Glutamatergic neuron (in vitro differentiated cells): ENCODE data around the gene PLA1A. TPM values are rescaled to one million over a fixed set of nuclear protein-coding genes. Genes with fewer than 3 reads are reported as not detected.

Source experiments
- DNase-seq: peaks from one replicate; pipeline ENCODE4 v3.0.0; 2022
- H3K27ac Mint-ChIP-seq: one replicate; pipeline ENCODE4 v1.8.0; 2020; ENCODE audit warnings: mild to moderate bottlenecking, mixed read lengths, inconsistent platforms; ENCODE audit not compliant: unreplicated experiment
- H3K27me3 Mint-ChIP-seq: one replicate; pipeline ENCODE4 v1.8.0; 2020; ENCODE audit warnings: mild to moderate bottlenecking, moderate library complexity, mixed read lengths, inconsistent platforms; ENCODE audit not compliant: unreplicated experiment
- H3K36me3 Mint-ChIP-seq: one replicate; pipeline ENCODE4 v1.8.0; 2020; ENCODE audit warnings: mild to moderate bottlenecking, mixed read lengths, inconsistent platforms; ENCODE audit not compliant: unreplicated experiment
- H3K4me1 Mint-ChIP-seq: one replicate; pipeline ENCODE4 v1.8.0; 2020; ENCODE audit warnings: mild to moderate bottlenecking, low read depth, mixed read lengths, inconsistent platforms; ENCODE audit not compliant: unreplicated experiment
- H3K4me3 Mint-ChIP-seq: one replicate; pipeline ENCODE4 v1.8.0; 2020; ENCODE audit warnings: mild to moderate bottlenecking, mixed read lengths, inconsistent platforms; ENCODE audit not compliant: unreplicated experiment
- H3K9me3 Mint-ChIP-seq: one replicate; pipeline ENCODE4 v1.8.0; 2020; ENCODE audit warnings: mild to moderate bottlenecking, moderate library complexity, mixed read lengths, inconsistent platforms; ENCODE audit not compliant: unreplicated experiment
- CTCF ChIP-seq: fragments of 200-600 bp; sonication (generic); IDR thresholded peaks from one replicate; pipeline ENCODE4 v1.5.0; 2021; ENCODE audit not compliant: partially characterized antibody, unreplicated experiment
- total RNA-seq: library from RNA; stranded (reverse); fragmentation: NEBNext Ultra II Directional; extraction: Animal tissue kit (Norgen Biotek cat#: 25700); gene quantifications from one replicate; pipeline ENCODE4 v1.2.1, GENCODE V29; 2021; ENCODE audit not compliant: unreplicated experiment

Gene PLA1A
- total RNA-seq, 1 donor from 2014 or later: not detected

DNA sequence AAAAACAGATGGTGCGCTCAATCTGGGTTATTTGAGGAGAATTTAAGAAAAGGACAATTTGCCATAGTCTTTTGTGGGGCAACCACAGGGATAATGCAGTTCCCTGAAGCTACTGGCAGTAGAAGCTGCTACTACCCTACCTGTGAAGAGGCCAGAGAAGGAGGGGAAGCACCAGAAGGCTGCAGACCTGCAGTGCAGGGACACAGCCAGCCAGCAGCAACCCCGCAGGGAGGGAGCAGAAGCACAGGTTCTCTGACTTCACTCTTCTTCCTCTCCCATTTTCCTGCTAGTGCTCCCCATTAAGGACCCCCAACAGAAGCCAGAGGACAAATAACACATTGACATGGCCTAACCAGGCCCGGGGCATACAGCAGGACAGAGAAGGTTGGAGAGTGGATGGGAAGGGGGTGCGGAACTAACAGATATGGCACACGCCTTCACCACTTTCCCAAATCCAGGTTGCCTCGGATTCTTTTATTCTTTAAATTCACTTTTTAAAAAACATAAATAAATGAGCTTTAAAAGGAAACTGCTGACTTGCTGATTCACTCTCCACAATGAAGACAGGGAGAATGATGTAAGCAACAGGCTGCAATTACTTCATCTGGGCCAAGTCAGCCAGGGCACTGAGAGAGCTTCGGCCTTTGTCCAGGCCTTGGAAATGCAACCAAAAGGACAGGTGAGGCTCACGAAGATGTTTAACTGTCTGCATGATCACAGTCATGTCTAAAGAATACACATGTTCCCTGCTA lies 32.6 kb downstream of the PLA1A start:
- DNase-seq: no peak
- Mint-ChIP-seq H3K27ac (no peak overlapping the region), H3K36me3 (no peaks in the 10 kb centered on the region), H3K4me3 (no peak overlapping the region), H3K9me3 (peaks cover 2% of the 10 kb centered on the region), H3K4me1 (peaks cover 4% of the 10 kb centered on the region), H3K27me3 (peaks cover 4% of the 10 kb centered on the region)
- no peak for TF ChIP-seq CTCF

DNA sequence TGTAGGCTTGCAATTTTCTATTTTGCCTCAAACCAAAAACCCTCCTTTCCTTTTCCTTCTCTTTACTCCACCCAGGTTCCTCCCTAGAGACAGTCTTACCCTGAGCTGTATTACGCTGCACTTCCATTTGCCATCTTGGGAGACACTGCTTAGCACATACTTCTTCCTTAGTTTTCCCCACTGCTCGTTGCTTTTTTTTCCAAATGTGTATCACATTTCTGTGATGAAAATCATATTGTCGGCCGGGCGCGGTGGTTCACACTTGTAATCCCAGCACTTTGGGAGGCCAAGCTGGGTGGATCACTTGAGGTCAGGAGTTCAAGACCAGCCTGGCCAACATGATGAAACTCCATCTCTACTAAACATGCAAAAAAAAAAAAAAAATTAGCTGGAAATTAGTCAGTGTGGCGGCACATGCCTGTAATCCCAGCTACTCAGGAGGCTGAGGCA lies 33.2 kb downstream of the PLA1A start:
- DNase-seq: no peak
- no peak for TF ChIP-seq CTCF
- Mint-ChIP-seq H3K36me3 (no peaks in the 10 kb centered on the region), H3K9me3 (peaks cover 2% of the 10 kb centered on the region), H3K4me3 (no peak overlapping the region), H3K27ac (peak overlapping the region; percentile 31), H3K27me3 (peaks cover 4% of the 10 kb centered on the region), H3K4me1 (peaks cover 4% of the 10 kb centered on the region)

DNA sequence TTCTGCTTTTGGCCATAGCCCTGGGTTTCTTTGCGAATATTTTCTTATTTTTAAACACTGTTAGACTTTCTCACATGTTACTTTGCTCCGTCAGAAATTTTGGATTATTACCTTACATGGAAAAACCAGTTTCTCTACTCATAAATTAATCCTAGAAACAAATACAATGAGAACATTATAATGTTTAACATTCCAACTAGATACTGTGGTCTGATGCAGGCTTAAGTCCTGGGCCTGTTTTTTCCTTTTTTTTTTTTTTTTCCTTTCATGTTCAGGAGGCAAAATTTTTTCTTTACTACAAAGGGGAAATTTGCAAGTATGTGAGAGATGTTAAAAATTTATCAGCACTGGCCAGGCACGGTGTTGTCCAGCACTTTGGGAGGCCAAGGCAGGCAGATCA lies 33.8 kb downstream of the PLA1A start:
- DNase-seq: no peak
- peaks cover 2% of the 10 kb centered on the region for H3K9me3 Mint-ChIP-seq
- no peak for TF ChIP-seq CTCF
- H3K4me3 Mint-ChIP-seq: no peak overlapping the region
- no peaks in the 10 kb centered on the region for H3K36me3 Mint-ChIP-seq
- H3K27me3 Mint-ChIP-seq: no peaks in the 10 kb centered on the region
- peaks cover 4% of the 10 kb centered on the region for H3K4me1 Mint-ChIP-seq
- H3K27ac Mint-ChIP-seq: no peak overlapping the region

- Mint-ChIP-seq H3K36me3 (no peaks in the 10 kb centered on the region), H3K9me3 (peaks cover 2% of the 10 kb centered on the region), H3K27me3 (no peaks in the 10 kb centered on the region), H3K4me1 (peaks cover 4% of the 10 kb centered on the region), H3K4me3 (no peak overlapping the region), H3K27ac (no peak overlapping the region)
- no peak for TF ChIP-seq CTCF
- DNase-seq: no peak
Observed at GRCh38 chr3:119632216-119632615, 34.5 kb downstream of the PLA1A start.

DNA sequence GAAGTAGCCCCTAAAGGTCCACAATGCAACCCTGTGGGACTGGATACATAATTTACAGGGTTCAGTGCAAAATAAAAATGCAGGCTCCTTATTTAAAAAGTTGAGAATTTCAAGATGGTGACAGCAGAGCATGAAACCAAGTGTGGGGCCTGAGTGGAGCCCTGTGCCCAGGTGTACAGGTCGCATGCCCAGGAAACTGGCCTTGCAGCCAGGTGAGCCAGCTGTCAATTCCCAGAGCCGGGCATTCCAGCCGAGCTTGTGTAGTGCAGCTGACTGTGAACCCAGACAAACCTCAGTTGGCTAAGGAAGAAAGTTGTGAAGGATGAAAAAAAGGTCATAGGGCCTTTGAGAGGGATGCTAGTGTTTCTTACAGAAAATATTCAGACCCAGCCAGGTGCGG lies 35.1 kb downstream of the PLA1A start:
- TF ChIP-seq CTCF: no peak
- Mint-ChIP-seq H3K4me1 (peaks cover 5% of the 10 kb centered on the region), H3K27me3 (no peaks in the 10 kb centered on the region), H3K27ac (no peak overlapping the region), H3K9me3 (peaks cover 2% of the 10 kb centered on the region), H3K4me3 (no peak overlapping the region), H3K36me3 (no peaks in the 10 kb centered on the region)
- DNase-seq: no peak
